ENCODE results near the gene SMIM29.

DNA sequence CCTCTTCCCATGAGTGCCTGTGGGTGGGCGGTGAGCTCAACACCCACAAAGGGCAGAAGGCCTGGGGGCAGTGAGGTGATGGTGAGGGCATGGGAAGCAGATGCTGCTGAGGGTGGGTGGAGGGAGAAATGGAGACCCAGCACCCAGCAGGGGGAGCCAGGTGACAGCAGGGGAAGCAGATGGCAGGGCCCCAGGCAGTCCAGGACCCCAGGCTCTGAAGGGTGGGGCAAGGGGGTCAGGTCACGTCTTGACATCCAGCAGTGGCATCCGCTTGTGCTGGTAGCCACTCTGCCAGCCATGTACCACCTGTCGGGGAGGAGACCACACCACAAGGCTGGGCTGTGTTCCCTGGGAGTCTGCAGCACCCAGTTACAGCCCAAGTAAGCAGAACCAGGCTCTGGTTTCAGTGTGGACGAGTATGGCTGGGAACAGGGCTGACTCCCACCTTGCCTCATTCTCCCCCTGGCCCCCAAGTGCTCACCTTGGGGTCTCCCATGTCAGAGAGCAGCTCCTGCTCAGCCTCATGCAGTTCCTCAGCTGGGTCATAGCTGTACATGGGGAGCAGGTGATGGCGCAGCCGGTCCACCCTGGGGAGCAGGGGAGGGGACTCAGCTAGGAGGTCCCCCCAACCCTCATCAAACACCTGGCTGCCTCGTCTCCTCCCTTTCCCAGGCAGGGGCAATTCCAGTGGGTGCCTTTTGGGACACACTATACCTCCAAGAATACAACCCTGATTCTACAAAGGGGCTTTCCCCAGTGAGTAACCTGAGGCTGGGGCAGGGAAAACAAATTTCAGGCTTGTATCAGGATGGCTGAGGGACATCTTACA, 2.0 kb downstream of the SMIM29 start:
- TF ChIP-seq, protein P1, sequence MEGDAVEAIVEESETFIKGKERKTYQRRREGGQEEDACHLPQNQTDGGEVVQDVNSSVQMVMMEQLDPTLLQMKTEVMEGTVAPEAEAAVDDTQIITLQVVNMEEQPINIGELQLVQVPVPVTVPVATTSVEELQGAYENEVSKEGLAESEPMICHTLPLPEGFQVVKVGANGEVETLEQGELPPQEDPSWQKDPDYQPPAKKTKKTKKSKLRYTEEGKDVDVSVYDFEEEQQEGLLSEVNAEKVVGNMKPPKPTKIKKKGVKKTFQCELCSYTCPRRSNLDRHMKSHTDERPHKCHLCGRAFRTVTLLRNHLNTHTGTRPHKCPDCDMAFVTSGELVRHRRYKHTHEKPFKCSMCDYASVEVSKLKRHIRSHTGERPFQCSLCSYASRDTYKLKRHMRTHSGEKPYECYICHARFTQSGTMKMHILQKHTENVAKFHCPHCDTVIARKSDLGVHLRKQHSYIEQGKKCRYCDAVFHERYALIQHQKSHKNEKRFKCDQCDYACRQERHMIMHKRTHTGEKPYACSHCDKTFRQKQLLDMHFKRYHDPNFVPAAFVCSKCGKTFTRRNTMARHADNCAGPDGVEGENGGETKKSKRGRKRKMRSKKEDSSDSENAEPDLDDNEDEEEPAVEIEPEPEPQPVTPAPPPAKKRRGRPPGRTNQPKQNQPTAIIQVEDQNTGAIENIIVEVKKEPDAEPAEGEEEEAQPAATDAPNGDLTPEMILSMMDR (conservative IDR thresholded peaks at IDR 0.05; ENCODE audit: low read depth, low read length), result peak; percentile 73
- TF ChIP-seq EZH2 (IDR thresholded peaks at IDR 0.05; ENCODE audit: low read length, unreplicated experiment), result no peak
